ENCODE results near the gene TMEM131L. TPM values are rescaled to one million over a fixed set of nuclear protein-coding genes. Genes with fewer than 3 reads are reported as not detected.

TMEM131L gene
- total RNA-seq, 3 donors from 2014 or later: 5.9 to 9.8 (median 6.7) TPM

DNA sequence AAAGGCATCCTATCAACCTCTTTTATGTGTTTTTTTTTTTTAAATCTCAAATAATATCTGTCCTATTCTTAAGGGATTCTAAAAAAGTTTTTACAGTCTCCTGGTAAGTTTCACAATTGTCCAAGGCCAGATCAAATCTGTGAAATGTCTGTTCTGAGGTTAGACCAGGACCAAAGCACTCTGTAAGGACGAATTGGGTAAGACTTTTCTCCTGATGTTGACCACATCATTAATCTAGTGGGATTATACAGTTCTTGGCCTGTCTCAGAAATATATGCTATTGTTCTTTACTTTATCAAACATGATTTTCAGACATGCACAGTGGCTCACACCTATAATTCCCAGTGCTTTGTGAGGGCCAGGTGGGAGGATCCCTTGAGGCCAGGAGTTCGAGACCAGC, 45.8 kb upstream of the TMEM131L start:
- Histone ChIP-seq H3K4me1 (ENCODE audit: low read depth) (no peaks in the 10 kb centered on the region), H3K9me3 (no peaks in the 10 kb centered on the region), H3K4me3 (no peak overlapping the region), H3K36me3 (ENCODE audit: low read depth) (no peaks in the 10 kb centered on the region)
- ATAC-seq: no peak
- intact Hi-C loops (cut with DNase I, micrococcal nuclease): no loop called here
- DNase-seq: no peak
- TF ChIP-seq, protein P1, sequence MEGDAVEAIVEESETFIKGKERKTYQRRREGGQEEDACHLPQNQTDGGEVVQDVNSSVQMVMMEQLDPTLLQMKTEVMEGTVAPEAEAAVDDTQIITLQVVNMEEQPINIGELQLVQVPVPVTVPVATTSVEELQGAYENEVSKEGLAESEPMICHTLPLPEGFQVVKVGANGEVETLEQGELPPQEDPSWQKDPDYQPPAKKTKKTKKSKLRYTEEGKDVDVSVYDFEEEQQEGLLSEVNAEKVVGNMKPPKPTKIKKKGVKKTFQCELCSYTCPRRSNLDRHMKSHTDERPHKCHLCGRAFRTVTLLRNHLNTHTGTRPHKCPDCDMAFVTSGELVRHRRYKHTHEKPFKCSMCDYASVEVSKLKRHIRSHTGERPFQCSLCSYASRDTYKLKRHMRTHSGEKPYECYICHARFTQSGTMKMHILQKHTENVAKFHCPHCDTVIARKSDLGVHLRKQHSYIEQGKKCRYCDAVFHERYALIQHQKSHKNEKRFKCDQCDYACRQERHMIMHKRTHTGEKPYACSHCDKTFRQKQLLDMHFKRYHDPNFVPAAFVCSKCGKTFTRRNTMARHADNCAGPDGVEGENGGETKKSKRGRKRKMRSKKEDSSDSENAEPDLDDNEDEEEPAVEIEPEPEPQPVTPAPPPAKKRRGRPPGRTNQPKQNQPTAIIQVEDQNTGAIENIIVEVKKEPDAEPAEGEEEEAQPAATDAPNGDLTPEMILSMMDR (IDR thresholded peaks at IDR 0.05): no peak

DNA sequence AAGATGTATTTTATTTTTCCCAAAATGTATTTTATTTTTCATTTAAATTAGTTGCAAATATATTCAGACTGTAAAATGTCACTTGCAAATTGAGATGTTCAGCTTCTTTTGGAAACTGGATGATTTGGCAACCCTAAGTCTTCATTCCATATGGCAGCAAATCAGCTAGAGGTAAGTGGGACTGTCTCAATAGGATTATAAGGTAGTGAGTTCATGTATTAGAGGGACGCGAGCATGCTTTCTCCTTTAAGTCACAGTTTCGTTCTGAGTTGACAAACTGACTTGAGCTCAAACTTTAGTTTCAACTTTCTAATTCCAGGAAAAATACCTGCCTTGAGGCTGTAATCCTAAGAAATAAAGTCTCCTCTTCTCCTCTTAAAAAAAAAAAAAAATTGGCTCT, 44.2 kb upstream of the TMEM131L start:
- no peak for ATAC-seq
- H3K4me1 ChIP-seq (ENCODE audit: low read depth): no peaks in the 10 kb centered on the region
- no peaks in the 10 kb centered on the region for H3K36me3 ChIP-seq (ENCODE audit: low read depth)
- H3K9me3 ChIP-seq: no peaks in the 10 kb centered on the region
- no peak overlapping the region for H3K4me3 ChIP-seq
- intact Hi-C loops (cut with DNase I, micrococcal nuclease): no loop called here
- DNase-seq: no peak
- TF ChIP-seq, protein P1 (IDR thresholded peaks at IDR 0.05): no peak

DNA sequence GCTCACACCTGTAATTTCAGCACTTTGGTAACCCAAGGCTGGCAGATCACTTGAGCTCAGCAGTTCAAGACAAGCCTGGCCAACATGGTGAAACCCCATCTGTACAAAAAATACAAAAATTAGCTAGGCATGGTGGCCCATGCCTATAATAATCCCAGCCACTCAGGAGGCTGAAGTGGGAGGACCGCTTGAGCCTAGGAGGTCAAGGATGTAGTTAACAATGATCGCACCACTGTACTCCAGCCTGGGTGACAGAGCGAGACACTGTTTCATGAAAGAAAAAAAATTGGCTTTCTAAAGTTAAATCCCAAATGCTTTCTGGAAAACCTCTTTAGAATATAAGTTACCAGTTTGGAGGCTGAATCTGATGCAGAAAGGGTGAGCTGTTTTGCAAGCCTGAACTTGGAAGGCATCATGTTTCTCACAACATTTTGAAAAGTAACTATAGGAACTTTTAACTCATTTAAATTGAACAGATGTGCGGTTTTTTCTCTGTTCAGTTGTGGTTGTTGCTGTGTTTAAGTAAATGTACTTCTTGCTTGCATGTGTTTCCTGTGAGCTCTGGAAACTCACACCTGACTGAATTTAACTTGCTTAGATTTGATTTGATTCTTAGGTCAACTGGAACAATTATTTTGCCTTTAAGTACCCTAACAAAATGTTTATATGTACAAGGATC, 39.8 kb upstream of the TMEM131L start:
- peak; percentile 49 for ATAC-seq
- DNase-seq: no peak
- intact Hi-C loops (cut with DNase I, micrococcal nuclease): no loop called here
- Histone ChIP-seq H3K9me3 (no peaks in the 10 kb centered on the region), H3K4me1 (ENCODE audit: low read depth) (no peaks in the 10 kb centered on the region), H3K36me3 (ENCODE audit: low read depth) (no peaks in the 10 kb centered on the region), H3K4me3 (no peak overlapping the region)
- TF ChIP-seq, protein P1 (IDR thresholded peaks at IDR 0.05): no peak

DNA sequence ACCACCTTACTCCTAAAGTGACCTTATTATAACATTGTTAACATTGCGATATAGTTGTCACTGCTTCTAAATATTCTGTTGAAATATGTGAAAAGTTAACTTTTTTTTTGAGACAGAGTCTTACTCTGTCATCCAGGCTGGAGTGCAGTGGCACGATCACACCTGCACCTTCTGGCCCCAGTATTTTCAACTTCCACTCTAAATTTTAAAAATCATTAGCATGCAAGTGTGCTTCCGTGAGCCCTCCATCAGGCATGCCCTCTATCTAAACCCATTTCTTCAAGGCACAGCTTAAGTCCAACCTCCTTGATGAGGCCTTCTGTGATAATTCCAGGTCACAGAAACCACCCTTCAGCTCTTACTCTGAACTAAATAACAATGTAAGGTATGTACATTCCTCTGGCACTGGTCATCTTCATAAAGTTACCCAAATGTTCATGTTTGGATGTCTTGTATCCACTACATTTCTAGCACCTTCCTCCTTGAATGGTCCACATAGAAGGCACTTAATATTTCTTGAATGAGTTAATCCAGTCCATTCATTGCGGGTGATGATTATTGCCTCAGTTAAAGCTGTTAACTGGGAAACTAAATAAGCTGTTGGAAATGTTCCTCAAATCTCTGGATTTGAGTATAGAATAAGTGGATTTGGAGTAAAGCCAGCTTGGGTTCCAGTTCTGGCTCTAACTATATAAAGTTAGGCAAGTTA, 38.6 kb upstream of the TMEM131L start:
- TF ChIP-seq, protein P1 (IDR thresholded peaks at IDR 0.05): no peak
- intact Hi-C loops (cut with DNase I, micrococcal nuclease): no loop called here
- ATAC-seq: no peak

DNA sequence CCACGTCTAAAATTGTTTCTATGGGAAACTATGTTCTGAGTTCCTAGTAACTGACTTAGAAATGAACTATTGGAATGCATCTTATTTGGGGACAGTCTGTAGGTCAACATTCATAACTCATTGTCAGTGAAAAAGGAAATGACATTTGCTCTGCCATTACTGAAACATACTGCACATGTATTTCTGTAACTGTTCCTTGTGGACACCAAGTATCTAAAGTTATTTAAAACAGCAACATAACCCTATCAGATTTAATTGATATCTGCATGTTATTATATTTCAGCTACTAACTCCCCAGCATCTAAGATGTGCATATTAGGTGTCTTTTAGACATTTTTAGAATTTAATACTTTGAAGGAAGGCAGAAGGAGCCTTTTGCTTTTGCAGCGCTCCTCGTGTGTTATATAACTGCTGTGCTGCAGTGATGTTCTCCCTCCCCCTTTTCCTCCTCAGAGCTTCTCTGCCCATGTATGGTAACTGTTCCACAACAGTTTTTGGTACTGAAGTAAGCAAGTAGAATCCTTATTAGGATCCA, 37.2 kb upstream of the TMEM131L start:
- TF ChIP-seq, protein P1 (IDR thresholded peaks at IDR 0.05): no peak
- Histone ChIP-seq H3K4me1 (ENCODE audit: low read depth) (no peaks in the 10 kb centered on the region), H3K9me3 (no peaks in the 10 kb centered on the region), H3K36me3 (ENCODE audit: low read depth) (no peaks in the 10 kb centered on the region), H3K4me3 (no peak overlapping the region)
- no peak for DNase-seq
- intact Hi-C loops (cut with DNase I, micrococcal nuclease): no loop called here
- ATAC-seq: no peak

More for the DNA sequence above, 38.6 kb upstream of the TMEM131L start:
- H3K4me1 ChIP-seq (ENCODE audit: low read depth): no peaks in the 10 kb centered on the region
- H3K9me3 ChIP-seq: no peaks in the 10 kb centered on the region
- H3K36me3 ChIP-seq (ENCODE audit: low read depth): no peaks in the 10 kb centered on the region
- no peak overlapping the region for H3K4me3 ChIP-seq
- no peak for DNase-seq

Data from mucosa of descending colon (tissue), 3 donors.